GM18498 (cell line): Measurements from ENCODE around the gene DGLUCY.
"Not testable (repeated sequence)": the region's sequence is repeated elsewhere in the genome, so short reads cannot be mapped to it uniquely, and the experiment has no call there.

Experiments used
- ATAC-seq: cut with Tn5 transposase; IDR thresholded peaks from one replicate; pipeline ENCODE4 v1.9.1; 2021; ENCODE audit warnings: mild to moderate bottlenecking, moderate library complexity; ENCODE audit not compliant: unreplicated experiment

Gene DGLUCY

DNA sequence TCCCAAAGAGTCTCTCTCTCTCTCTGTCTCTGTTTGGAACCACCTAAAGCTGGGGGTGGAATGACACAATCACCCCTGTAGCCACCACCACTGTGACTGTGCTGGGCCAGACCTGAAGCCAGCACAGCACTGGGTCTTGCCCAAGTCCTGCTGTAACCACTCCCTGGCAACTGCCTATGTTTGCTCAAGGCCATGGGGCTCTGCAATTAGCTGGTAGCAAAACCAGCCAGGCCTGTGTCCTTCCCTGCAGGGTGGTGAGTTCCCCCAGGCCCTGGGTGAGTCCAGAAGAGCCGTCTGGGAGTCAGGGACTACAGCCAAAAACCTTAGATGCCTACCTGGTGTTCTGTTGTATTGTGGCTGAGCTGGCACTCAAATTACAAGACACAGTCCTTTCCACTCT lies 50.8 kb downstream of the DGLUCY start:
- ATAC-seq = no peak

DNA sequence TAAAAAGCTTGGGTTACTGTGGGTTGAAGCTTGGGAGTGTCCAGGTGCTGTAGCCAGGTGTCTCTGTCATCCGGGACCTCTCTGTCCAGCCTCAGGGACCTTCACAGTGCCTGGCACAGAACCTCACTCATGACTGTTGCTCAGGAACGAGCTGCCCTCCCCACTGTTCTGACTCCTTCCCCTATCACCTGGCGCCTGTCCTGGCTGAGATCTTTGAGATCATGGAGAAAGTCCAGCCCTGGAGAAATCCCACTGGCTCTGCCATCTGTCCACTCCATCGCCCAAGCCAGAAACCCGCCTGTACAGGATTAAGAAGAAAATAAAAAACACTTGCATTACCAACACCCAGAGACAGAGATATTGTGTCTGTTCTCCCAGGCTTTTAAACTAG lies 53.5 kb downstream of the DGLUCY start:
- no peak for ATAC-seq

DNA sequence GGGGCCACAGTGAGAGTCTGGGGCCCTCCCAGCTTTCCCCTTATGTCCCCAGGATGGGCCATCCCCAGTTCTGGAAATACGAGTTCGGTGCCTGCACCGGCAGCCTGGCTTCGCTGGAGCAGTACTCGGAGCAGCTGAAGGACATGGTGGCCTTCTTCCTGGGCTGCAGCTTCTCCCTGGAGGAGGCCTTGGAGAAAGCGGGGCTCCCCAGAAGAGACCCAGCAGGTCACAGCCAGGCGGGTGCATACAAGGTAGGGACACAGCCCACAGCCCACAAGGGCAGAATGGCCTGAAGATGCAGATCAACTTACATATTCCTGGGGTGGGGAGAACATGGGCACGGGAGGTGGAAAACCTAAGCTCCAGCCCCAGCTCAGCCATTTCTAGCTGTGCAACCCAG lies 56.1 kb downstream of the DGLUCY start:
- ATAC-seq = no peak

GRCh38 chr14:91170504-91171121 lies 56.7 kb downstream of the DGLUCY start:
- no peak for ATAC-seq

DNA sequence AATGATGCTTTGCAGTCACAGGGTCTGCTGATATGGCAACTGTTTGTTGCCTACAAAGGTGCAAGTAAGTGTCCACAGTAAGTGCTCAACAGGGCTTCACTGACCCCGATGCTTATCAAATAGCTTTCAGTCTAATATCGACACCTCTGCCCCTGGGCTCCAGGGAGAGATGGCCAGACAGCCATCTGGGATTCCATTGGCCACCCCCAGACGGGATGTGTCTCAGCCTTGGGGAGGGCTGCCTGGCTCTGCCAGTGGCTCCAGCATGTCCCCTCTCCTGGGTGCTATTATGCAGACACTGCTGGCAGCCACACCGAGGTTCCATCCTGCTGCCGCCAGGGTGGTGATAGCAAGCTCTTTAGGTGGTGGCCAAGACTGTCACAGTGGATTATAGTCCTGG lies 57.4 kb downstream of the DGLUCY start:
- ATAC-seq = no peak

- no peak for ATAC-seq
These were observed 59.4 kb downstream of the DGLUCY start for GRCh38 chr14:91173221-91173670.

- ATAC-seq = no peak
These were observed 60.0 kb downstream of the DGLUCY start for GRCh38 chr14:91173904-91174303.

DNA sequence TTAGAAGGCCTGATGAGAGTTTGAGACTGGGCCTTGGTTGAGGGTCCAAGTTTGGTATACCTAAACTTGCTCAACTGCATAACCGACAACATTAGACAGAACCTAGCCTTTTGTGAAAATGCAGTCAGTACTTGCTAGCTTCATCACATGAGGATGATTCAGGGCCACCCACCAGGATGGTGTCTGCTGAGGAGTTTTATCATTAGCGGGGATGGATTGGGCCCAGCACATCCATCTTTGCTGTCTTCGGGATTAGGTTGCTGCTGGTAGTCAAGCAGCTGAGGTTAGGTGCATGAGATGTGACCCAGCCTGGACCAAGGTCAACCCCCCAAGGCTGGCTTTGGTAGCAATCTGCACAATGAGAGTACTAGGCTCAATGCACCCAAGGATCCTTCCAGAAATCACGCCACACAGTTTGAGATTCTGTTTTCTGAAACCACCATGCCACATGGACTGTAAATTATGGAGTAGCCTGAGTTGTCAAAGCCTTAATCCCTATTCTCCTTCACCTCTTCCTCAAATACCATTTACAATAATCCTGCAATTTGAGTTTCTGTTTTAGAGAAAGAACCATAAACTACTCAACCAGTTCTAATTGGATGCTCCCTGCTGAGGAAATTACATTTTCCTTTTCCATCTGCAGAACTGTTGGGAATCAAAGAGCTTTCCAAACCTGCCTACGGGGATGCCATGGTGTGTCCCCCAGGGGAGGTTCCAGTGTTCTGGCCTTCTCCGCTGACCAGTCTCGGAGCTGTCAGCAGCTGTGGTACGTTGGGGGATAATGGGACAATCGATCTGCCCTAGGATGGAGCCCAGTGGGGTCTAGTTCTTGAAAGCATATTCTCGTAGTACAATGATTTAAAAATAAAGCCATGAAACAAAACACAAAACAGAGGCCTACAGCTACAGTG lies 61.7 kb downstream of the DGLUCY start:
- no peak for ATAC-seq

- peak; percentile 57 for ATAC-seq
These were observed 63.5 kb downstream of the DGLUCY start for GRCh38 chr14:91177073-91178034.

DNA sequence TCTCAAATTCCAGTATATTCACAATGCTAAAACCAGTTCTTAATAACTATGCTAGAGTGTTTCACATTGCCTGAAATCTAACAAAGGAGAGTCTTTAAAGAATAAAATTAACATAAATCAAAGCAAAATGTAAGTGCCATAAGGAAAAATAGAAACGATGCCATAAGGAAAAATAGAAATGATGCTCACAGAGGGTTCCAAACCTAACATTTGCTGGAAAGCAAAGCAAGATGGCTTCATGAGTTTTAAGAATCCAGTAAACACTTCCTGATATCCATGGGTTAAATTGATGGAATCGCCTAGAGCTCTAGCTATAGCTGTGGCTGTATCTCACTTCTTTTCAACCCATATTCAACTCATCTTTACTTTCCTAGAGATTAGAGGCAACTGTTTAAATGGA lies 66.7 kb downstream of the DGLUCY start:
- ATAC-seq = no peak

GRCh38 chr14:91182753-91183152 lies 68.9 kb downstream of the DGLUCY start:
- ATAC-seq = not testable (repeated sequence)

DNA sequence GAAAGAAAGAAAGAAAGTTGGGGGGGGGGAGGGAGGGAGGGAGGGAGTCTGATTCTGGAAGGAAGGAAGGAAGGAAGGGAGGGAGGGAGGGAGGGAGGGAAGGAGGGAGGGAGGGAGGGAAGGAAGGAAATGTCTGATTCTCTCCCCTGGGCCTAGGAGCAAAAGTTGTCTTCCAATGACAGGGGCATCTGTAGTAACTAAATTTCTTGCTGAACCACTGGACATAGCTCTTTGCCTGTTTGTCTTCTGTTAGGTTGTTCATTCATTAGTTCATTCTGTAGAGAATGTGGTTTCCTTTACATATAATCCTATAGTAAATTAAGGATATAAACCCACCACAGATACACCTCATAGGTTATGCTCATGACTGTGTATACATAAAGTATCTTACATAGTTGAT lies 70.7 kb downstream of the DGLUCY start:
- ATAC-seq = no peak

DNA sequence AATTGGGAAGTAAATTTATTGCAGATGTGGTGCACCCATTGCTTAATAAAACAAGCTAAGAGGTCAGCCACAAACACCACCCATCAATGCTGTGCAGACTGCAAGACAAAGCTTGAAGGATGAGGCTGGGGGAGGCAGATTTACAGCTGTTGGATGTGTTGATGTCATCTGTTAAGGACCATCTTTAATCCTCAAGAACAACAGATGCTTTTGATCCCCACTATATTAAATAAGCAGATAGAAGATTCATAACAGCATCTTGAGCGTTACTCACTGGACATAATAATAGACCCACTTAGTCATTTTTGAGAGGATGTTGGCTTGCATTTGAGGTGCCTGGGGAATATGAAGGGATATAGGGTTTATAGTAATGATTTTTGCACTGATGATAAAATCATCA lies 71.8 kb downstream of the DGLUCY start:
- ATAC-seq = no peak

DNA sequence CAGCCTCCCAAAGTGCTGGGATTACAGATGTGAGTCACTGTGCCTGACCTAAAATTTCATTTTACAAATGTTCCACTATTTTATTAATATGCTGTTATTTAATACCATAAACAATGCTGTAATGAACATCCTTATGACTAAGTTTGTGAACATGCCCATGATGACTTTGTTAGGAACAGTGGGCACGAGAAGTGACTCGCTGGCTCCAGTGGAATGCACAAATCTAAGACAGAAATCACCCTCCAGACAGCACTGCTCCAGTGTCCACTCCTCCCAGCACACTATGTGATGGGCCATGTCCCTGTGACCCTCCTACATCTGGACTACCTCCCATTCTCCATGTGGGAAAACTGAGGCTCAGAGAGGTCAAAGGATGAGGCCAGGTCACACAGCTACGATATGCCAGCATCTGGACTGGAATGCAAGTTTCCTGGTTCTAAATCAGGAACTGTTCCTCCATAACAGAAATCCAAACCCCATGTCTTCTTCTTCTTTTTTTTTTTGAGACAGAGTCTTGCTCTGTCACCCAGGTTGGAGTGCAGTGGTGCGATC lies 72.7 kb downstream of the DGLUCY start:
- ATAC-seq = no peak

GRCh38 chr14:91187271-91187670 lies 73.4 kb downstream of the DGLUCY start:
- no peak for ATAC-seq

DNA sequence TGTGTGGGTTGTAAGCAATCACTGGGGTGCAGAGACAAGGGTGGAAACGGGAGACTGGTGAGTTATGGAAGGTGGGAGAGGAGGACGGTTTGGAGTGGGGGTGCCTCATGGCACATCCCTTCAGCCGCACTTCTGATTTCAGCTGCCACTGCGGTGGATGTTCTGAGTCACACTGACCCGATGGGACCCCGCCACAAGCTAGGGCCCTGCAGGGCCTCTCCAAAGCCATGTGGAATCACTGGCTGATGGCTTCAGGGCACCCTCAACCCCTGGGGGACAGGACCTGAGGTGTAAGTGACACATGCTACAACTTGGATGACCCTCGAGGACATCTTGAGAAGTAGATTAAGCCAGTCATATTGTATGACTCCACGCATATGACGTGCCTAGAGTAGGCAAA lies 77.0 kb downstream of the DGLUCY start:
- ATAC-seq = no peak

DNA sequence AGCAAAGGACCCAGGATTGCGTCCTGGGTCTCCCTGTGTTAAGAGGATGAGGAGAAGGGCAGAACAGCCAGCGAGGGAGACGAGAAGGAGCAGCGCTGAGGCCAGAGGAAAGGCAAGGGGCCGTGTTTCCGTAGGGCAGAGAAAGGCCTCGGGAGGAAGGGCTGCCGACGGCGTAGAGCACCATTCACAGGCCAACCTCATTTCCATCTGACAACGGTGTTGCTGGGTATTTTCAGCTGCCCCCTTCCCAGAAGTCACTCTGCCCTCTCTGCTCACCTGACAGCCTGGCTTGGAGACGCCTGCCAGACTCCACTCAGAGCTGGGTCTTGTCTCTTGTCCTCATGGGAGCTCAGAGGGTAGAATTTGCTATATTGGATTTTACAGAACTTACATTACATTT lies 79.2 kb downstream of the DGLUCY start:
- no peak for ATAC-seq

GRCh38 chr14:91195881-91196280 lies 82.0 kb downstream of the DGLUCY start:
- no peak for ATAC-seq

DNA sequence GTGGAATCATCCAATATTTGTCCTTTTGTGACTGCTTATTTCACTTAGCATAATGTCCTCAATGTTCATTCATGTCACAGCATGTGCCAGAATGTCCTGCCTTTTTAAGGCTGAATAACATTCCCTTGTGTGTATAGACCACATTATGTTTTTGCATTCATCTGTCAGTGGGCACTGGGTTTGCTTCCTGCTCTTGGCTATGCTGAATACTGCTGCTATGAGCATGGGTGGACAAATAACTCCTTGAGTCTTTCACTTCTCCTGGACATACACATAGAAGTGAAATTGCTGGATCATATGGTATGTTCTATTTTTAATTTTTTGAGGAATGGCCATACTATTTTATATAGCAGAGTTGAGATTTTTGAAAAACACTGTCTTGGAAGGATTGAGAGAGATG lies 83.8 kb downstream of the DGLUCY start:
- no peak for ATAC-seq

DNA sequence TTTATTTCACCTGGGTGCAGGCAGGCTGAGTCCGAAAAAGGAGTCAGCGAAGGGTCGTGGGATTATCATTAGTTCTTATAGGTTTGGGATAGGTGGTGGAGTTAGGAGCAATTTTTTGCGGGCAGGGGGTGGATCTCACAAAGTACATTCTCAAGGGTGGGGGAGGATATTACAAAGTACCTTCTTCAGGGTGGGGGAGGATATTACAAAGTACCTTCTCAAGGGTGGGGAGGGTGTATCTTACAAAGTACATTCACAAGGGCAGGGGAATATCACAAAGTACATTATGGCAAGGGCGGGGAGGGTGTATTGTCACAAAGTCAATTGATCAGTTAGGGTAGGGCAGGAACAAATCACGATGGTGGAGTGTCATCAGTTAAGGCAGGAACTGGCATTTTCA lies 86.9 kb downstream of the DGLUCY start:
- not testable (repeated sequence) for ATAC-seq
